Measurements from ENCODE around the gene CAPG. TPM values are rescaled to one million over a fixed set of nuclear protein-coding genes. Genes with fewer than 3 reads are reported as not detected.

Gene CAPG
- total and polyA plus RNA-seq, 2 experiments from 2014 or later: 249 to 346 TPM

GRCh38 chr2:85390941-85391669 is 19.1 kb downstream of the CAPG start:
- no peak overlapping the region for H2AFZ ChIP-seq
- H3K9me2 ChIP-seq (ENCODE audit: insufficient read depth): no peaks in the 10 kb centered on the region
- peaks cover 26% of the 10 kb centered on the region for H3F3A ChIP-seq (ENCODE audit: insufficient read depth)
- H4K20me1 ChIP-seq (ENCODE audit: insufficient read depth): no peaks in the 10 kb centered on the region
- 74 to 79% methylated on average over 10 to 11 of the region's 11 CpGs for WGBS, 2 experiments (ENCODE audit: low coverage in 1 of 2, low lambda C conversion rate in 2 of 2, missing lambda C conversion rate in 2 of 2)
- H3K27ac ChIP-seq: no peak overlapping the region
- H3K27me3 ChIP-seq (replicated peaks; ENCODE audit: insufficient read depth): no peaks in the 10 kb centered on the region
- peaks cover 19% of the 10 kb centered on the region for H3K4me1 ChIP-seq (ENCODE audit: insufficient read depth)
- no peaks in the 10 kb centered on the region for H3K79me2 ChIP-seq (ENCODE audit: insufficient read depth)
- H3K9ac ChIP-seq: no peak overlapping the region
- H3K9me3 ChIP-seq (ENCODE audit: low read depth): no peaks in the 10 kb centered on the region
- in situ Hi-C loops (cut with MboI): no loop called here
- peak; percentile 64 for DNase-seq
- H3K36me3 ChIP-seq (ENCODE audit: low read depth): peaks cover 26% of the 10 kb centered on the region
- TF ChIP-seq EZH2phosphoT487 (IDR thresholded peaks at IDR 0.05; ENCODE audit: insufficient read depth, low read depth) (no peak), EZH2 (IDR thresholded peaks at IDR 0.05; ENCODE audit: insufficient read depth, poor library complexity, severe bottlenecking) (no peak)
- no peak overlapping the region for H3K4me2 ChIP-seq (ENCODE audit: unreplicated experiment)
- H3K4me3 ChIP-seq: no peak overlapping the region

- H3K9me2 ChIP-seq (ENCODE audit: insufficient read depth): no peaks in the 10 kb centered on the region
- no peak overlapping the region for H3K9ac ChIP-seq
- no peak overlapping the region for H3K4me3 ChIP-seq
- WGBS, 2 experiments (ENCODE audit: low coverage in 1 of 2, low lambda C conversion rate in 2 of 2, missing lambda C conversion rate in 2 of 2): 61 to 68% methylated on average over 9 of the region's 9 CpGs
- no peak overlapping the region for H3K27ac ChIP-seq
- H3F3A ChIP-seq (ENCODE audit: insufficient read depth): peaks cover 11% of the 10 kb centered on the region
- peaks cover 27% of the 10 kb centered on the region; the same call in 1 of the 2 replicates for H3K36me3 ChIP-seq (ENCODE audit: low read depth)
- in situ Hi-C loops (cut with MboI): no loop called here
- no peaks in the 10 kb centered on the region for H3K9me3 ChIP-seq (ENCODE audit: low read depth)
- no peaks in the 10 kb centered on the region for H3K79me2 ChIP-seq (ENCODE audit: insufficient read depth)
- no peak for TF ChIP-seq EZH2 (IDR thresholded peaks at IDR 0.05; ENCODE audit: insufficient read depth, poor library complexity, severe bottlenecking)
- no peak for TF ChIP-seq EZH2phosphoT487 (IDR thresholded peaks at IDR 0.05; ENCODE audit: insufficient read depth, low read depth)
- no peaks in the 10 kb centered on the region for H4K20me1 ChIP-seq (ENCODE audit: insufficient read depth)
- H3K27me3 ChIP-seq (replicated peaks; ENCODE audit: insufficient read depth): no peaks in the 10 kb centered on the region
- DNase-seq: no peak
- H3K4me2 ChIP-seq (ENCODE audit: unreplicated experiment): no peak overlapping the region
- H2AFZ ChIP-seq: no peak overlapping the region
- H3K4me1 ChIP-seq (ENCODE audit: insufficient read depth): peaks cover 8% of the 10 kb centered on the region
Observed at GRCh38 chr2:85388878-85389538, 21.2 kb downstream of the CAPG start.

DNA sequence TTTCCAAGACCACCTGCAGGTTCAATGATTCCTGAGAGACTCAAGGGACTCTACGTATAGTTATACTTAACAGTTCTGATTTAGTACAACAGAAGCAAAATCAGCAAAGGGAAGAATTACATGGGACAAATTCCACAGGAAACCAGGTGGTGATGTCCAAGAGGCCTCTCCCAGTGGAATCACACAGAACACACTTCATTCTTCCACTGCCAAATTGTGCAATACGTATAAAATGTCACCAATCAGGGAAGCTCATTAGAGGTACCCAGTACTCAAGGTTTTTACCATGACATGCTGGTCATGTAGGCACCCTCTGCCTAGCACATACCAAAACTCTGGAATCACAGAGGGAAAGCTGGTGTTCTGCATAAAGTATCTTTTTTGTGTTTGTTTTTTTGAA is 22.4 kb downstream of the CAPG start:
- Histone ChIP-seq H2AFZ (no peak overlapping the region), H3K36me3 (ENCODE audit: low read depth) (peaks cover 27% of the 10 kb centered on the region; the same call in 1 of the 2 replicates), H3F3A (ENCODE audit: insufficient read depth) (peaks cover 4% of the 10 kb centered on the region), H3K79me2 (ENCODE audit: insufficient read depth) (no peaks in the 10 kb centered on the region), H3K9me2 (ENCODE audit: insufficient read depth) (no peaks in the 10 kb centered on the region), H3K4me2 (ENCODE audit: unreplicated experiment) (no peak overlapping the region), H3K4me3 (no peak overlapping the region), H3K27ac (no peak overlapping the region), H3K9me3 (ENCODE audit: low read depth) (no peaks in the 10 kb centered on the region), H3K27me3 (replicated peaks; ENCODE audit: insufficient read depth) (no peaks in the 10 kb centered on the region), H3K9ac (no peak overlapping the region), H4K20me1 (ENCODE audit: insufficient read depth) (no peaks in the 10 kb centered on the region), H3K4me1 (ENCODE audit: insufficient read depth) (peaks cover 10% of the 10 kb centered on the region)
- TF ChIP-seq EZH2phosphoT487 (IDR thresholded peaks at IDR 0.05; ENCODE audit: insufficient read depth, low read depth) (no peak), EZH2 (IDR thresholded peaks at IDR 0.05; ENCODE audit: insufficient read depth, poor library complexity, severe bottlenecking) (no peak)
- WGBS, 2 experiments (ENCODE audit: low coverage in 1 of 2, low lambda C conversion rate in 2 of 2, missing lambda C conversion rate in 2 of 2): 71 to 81% methylated on average over 2 of the region's 2 CpGs
- in situ Hi-C loops (cut with MboI): no loop called here
- DNase-seq: no peak

- no peak overlapping the region for H3K4me2 ChIP-seq (ENCODE audit: unreplicated experiment)
- H2AFZ ChIP-seq: no peak overlapping the region
- H3K4me3 ChIP-seq: no peak overlapping the region
- no peaks in the 10 kb centered on the region for H3K79me2 ChIP-seq (ENCODE audit: insufficient read depth)
- H3F3A ChIP-seq (ENCODE audit: insufficient read depth): peaks cover 7% of the 10 kb centered on the region; the same call in 1 of the 2 replicates
- H3K36me3 ChIP-seq (ENCODE audit: low read depth): peaks cover 27% of the 10 kb centered on the region; the same call in 1 of the 2 replicates
- no peak overlapping the region for H3K27ac ChIP-seq
- H4K20me1 ChIP-seq (ENCODE audit: insufficient read depth): no peaks in the 10 kb centered on the region
- peaks cover 11% of the 10 kb centered on the region for H3K4me1 ChIP-seq (ENCODE audit: insufficient read depth)
- no peaks in the 10 kb centered on the region for H3K9me2 ChIP-seq (ENCODE audit: insufficient read depth)
- TF ChIP-seq EZH2 (IDR thresholded peaks at IDR 0.05; ENCODE audit: insufficient read depth, poor library complexity, severe bottlenecking) (no peak), EZH2phosphoT487 (IDR thresholded peaks at IDR 0.05; ENCODE audit: insufficient read depth, low read depth) (no peak)
- no peaks in the 10 kb centered on the region for H3K27me3 ChIP-seq (replicated peaks; ENCODE audit: insufficient read depth)
- no peaks in the 10 kb centered on the region for H3K9me3 ChIP-seq (ENCODE audit: low read depth)
- no peak overlapping the region for H3K9ac ChIP-seq
- in situ Hi-C loops (cut with MboI): no loop called here
- 80 to 81% methylated on average over 2 of the region's 2 CpGs for WGBS, 2 experiments (ENCODE audit: low coverage in 1 of 2, low lambda C conversion rate in 2 of 2, missing lambda C conversion rate in 2 of 2)
- no peak for DNase-seq
Observed at GRCh38 chr2:85385746-85386145, 24.4 kb downstream of the CAPG start.

Measured in GM23248 (cell line).